Coronary artery (tissue), 2 donors: Measurements from ENCODE around the gene GET4.
"Not testable (repeated sequence)": the region's sequence is repeated elsewhere in the genome, so short reads cannot be mapped to it uniquely, and the experiment has no call there.

ENCODE experiments used
- DNase-seq: peaks from one replicate; pipeline ENCODE4 v3.0.0-alpha.2; 2017; ENCODE audit warnings: low spot score
- H3K27ac ChIP-seq, 2 donors: fragments of 200-600 bp; sonication (generic); one replicate each; pipeline ENCODE4 v1.5.1; 2016 to 2019
- H3K4me3 ChIP-seq: fragments of 200-600 bp; sonication (generic); 2 replicates; pipeline ENCODE4 v1.5.1; 2016; ENCODE audit warnings: mild to moderate bottlenecking, moderate library complexity
- TF ChIP-seq, protein P1 (sequence below): fragments of 200-600 bp; sonication (generic); IDR thresholded peaks from one replicate; pipeline ENCODE4 v1.5.1; 2019; ENCODE audit warnings: antibody characterized with exemption

GET4 gene

DNA sequence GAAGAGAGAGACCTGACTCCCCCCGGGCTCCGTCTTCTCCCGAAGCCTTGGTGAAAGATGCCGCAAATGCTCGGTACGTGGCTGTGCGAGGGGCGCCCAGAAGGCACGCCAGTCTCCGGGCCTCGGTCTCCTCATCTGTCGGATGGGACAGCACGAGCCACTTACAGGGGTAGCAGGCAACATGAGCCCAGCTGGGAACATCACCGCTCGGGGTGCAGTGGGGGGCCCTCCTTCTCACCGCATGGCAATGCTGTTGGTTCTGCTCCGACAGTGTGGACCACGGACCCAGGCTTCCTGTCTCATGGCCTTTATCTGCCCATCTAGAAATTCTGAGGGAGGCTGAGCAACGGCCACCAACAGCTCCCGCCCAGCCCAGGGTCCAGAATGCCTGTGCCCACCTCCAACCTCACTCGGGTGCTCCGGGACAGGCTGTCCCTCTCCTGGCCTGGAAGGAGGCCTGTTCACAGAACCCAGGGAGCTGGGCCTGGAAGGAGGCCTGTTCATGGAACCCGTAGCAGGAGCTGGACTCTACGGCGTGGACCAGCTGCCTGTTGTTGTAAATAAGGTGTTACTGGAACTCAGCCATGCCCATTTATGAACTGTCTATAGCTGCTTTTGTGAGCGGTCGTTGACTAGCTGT, 62.3 kb downstream of the GET4 start:
- TF ChIP-seq, protein P1, sequence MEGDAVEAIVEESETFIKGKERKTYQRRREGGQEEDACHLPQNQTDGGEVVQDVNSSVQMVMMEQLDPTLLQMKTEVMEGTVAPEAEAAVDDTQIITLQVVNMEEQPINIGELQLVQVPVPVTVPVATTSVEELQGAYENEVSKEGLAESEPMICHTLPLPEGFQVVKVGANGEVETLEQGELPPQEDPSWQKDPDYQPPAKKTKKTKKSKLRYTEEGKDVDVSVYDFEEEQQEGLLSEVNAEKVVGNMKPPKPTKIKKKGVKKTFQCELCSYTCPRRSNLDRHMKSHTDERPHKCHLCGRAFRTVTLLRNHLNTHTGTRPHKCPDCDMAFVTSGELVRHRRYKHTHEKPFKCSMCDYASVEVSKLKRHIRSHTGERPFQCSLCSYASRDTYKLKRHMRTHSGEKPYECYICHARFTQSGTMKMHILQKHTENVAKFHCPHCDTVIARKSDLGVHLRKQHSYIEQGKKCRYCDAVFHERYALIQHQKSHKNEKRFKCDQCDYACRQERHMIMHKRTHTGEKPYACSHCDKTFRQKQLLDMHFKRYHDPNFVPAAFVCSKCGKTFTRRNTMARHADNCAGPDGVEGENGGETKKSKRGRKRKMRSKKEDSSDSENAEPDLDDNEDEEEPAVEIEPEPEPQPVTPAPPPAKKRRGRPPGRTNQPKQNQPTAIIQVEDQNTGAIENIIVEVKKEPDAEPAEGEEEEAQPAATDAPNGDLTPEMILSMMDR = no peak
- Histone ChIP-seq H3K4me3 (no peak overlapping the region), H3K27ac (no peak overlapping the region)
- DNase-seq = no peak

GRCh38 chr7:939843-940242, 63.5 kb downstream of the GET4 start:
- no peak for DNase-seq
- Histone ChIP-seq H3K4me3 (no peak overlapping the region), H3K27ac (no peak overlapping the region)
- TF ChIP-seq, protein P1 = no peak

- DNase-seq = no peak
- Histone ChIP-seq H3K27ac (no peak overlapping the region), H3K4me3 (no peak overlapping the region)
- TF ChIP-seq, protein P1 = no peak
Measured at GRCh38 chr7:940599-941408, 64.5 kb downstream of the GET4 start.

DNA sequence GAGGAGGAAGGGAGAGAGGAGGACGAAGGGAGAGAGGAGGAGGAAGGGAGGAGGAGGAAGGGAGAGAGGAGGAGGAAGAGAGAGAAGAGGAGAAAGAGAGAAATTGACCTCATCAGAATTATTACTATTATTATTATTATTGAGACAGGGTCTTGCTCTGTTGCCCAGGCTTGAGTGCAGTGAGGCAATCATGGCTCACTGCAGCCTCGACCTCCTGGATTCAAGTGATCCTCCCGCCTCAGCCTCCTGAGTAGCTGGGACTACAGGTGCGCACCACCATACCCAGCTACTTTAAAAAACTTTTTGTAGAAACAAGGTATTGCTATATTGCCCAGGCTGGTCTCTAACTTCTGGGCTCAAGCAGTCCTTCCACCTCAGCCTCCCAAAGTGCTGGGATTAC, 67.4 kb downstream of the GET4 start:
- not testable (repeated sequence) for DNase-seq, H3K4me3 ChIP-seq, H3K27ac ChIP-seq

GRCh38 chr7:944744-945143, 68.4 kb downstream of the GET4 start:
- H3K4me3 ChIP-seq = no peak overlapping the region

GRCh38 chr7:945147-945555, 68.8 kb downstream of the GET4 start:
- no peak overlapping the region for H3K4me3 ChIP-seq
- DNase-seq = no peak
- TF ChIP-seq, protein P1 = no peak
- H3K27ac ChIP-seq = no peak overlapping the region

More at GRCh38 chr7:944744-945143, 68.4 kb downstream of the GET4 start:
- TF ChIP-seq, protein P1 = no peak
- no peak for DNase-seq
- H3K27ac ChIP-seq = no peak overlapping the region

DNA sequence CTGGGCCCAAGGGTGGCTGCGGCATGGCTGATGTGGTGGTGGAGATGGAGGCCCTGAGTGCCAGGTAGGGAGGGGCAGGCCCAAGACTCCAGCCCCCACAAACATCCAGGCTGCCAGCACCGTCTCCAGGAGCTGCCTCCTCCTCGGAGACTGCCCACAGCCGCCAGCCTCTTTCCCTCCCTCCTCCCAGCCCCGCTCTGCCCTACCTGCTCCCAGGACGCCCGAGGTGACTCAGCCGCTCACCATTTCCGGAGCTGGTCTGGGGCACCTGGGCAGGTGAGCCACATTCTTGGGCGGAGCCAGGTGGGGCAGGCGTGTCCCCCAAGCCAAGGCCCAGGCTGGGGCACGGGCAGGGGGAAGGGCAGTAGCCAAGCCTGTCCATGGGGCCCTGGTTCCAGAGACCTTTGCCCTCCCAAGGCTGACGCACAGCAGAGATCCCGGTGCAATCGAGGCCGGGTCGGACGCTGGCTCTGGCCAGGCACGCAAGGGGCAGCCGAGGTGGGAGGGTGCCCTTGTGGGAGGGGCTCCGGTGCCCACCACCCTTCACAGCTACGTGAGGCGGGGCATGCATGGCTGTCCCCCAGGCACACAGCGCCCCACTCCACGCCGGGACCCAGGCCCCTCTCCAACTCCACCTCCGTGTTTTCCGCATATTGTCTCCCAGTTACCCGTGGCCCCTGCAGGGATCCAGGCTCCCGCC, 69.4 kb downstream of the GET4 start:
- H3K27ac ChIP-seq = no peak overlapping the region
- no peak for DNase-seq
- H3K4me3 ChIP-seq = no peak overlapping the region
- TF ChIP-seq, protein P1 = no peak
